ENCODE measurements around the gene C1R. TPM values are rescaled to one million over a fixed set of nuclear protein-coding genes. Genes with fewer than 3 reads are reported as not detected.
"Not testable (repeated sequence)": the region's sequence is repeated elsewhere in the genome, so short reads cannot be mapped to it uniquely, and the experiment has no call there.

Gene C1R
- total and polyA plus RNA-seq, 7 donors, result 32.4 to 70.9 (median 63.2) TPM

DNA sequence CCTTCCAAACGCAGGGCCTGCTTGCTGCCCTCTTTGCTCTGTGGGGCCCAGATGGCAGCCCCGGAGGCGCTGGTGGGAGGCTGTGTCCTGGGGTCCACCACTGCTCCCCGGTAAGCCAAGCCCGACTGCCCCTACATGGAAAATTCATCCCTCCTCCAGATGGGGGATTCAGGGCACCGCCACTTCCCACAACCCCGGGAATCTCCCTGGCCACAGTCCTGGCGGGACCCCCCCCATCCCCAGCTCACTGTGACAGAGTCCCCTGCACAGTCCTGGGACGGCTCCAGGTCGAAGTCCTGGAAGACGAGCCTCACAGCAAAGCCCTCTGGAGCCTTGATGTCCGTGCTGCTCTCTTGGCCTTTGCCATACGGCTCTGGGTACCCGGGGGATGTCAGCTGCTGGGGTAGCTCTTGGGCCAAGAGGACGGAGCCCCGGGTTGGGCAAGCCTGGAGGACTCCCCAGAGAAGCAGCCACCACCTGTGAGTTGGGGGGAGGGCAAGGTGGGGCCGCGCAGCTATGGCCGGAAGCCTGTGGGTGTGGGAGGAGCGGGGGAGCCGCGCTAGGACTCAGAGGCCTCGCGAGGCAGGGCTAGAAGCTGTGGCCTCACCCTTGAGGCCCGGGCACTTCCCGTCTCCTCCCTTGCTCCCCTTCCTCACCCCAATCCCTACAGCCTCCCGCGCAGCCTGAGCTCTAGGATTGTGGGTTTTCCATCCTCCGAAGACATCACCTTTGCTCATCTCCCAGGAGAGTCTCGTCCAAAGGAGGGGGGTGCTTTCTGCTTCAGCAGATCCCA is 16.0 kb upstream of the C1R start:
- Histone ChIP-seq H3K27ac (peak overlapping the region; percentile 80), H3K27me3 (ENCODE audit: insufficient read depth in 3 of 3, low read length in 2 of 3) (no peaks in the 10 kb centered on the region), H3K36me3 (ENCODE audit: insufficient read depth in 1 of 2, low read depth in 1 of 2) (peaks cover 0 to 18% of the 10 kb centered on the region in 2 donors), H3K9me3 (no peaks in the 10 kb centered on the region), H3K4me3 (peak overlapping the region; percentile 75), H3K4me1 (peaks cover 11% of the 10 kb centered on the region)
- 14 to 31% (median 17%) methylated on average over 26 to 30 of the region's 30 CpGs for WGBS, 3 donors
- ATAC-seq (peak; percentile 76 to 81 (median 79)), DNase-seq (peak; percentile 83 to 91)
- TF ChIP-seq, protein P1, sequence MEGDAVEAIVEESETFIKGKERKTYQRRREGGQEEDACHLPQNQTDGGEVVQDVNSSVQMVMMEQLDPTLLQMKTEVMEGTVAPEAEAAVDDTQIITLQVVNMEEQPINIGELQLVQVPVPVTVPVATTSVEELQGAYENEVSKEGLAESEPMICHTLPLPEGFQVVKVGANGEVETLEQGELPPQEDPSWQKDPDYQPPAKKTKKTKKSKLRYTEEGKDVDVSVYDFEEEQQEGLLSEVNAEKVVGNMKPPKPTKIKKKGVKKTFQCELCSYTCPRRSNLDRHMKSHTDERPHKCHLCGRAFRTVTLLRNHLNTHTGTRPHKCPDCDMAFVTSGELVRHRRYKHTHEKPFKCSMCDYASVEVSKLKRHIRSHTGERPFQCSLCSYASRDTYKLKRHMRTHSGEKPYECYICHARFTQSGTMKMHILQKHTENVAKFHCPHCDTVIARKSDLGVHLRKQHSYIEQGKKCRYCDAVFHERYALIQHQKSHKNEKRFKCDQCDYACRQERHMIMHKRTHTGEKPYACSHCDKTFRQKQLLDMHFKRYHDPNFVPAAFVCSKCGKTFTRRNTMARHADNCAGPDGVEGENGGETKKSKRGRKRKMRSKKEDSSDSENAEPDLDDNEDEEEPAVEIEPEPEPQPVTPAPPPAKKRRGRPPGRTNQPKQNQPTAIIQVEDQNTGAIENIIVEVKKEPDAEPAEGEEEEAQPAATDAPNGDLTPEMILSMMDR (IDR thresholded peaks at IDR 0.05), result no peak
- intact Hi-C loops (cut with DNase I), result no loop called here

DNA sequence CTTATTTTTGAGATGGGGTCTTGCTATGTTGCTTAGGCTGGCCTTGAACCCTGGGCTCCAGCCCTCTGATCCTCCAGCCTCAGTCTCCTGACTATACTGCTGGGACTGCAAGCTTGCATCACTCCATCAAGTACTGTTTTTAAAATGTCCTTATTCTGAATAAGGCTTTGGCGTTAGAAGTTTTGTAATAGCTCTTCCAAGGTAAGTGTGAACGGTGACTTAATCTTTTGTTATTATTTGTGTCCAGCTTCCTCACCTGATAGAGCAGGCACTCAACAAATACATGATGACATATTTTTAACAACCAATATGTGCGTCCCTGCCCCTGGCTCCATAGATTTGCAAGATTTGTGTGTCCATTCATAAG is 15.4 kb upstream of the C1R start:
- Histone ChIP-seq H3K27ac (peak overlapping the region; percentile 80), H3K4me3 (peak overlapping the region; percentile 75), H3K36me3 (ENCODE audit: insufficient read depth in 1 of 2, low read depth in 1 of 2) (peaks cover 0 to 20% of the 10 kb centered on the region in 2 donors), H3K9me3 (no peaks in the 10 kb centered on the region), H3K27me3 (ENCODE audit: insufficient read depth in 3 of 3, low read length in 2 of 3) (no peaks in the 10 kb centered on the region), H3K4me1 (peaks cover 5% of the 10 kb centered on the region)
- intact Hi-C loops (cut with DNase I), result no loop called here
- WGBS, 3 donors, result 65 to 76% (median 69%) methylated on average over 3 of the region's 3 CpGs
- ATAC-seq (peak in 1 of 4 donors; percentile 2), DNase-seq (no peak)
- TF ChIP-seq, protein P1 (IDR thresholded peaks at IDR 0.05), result no peak

DNA sequence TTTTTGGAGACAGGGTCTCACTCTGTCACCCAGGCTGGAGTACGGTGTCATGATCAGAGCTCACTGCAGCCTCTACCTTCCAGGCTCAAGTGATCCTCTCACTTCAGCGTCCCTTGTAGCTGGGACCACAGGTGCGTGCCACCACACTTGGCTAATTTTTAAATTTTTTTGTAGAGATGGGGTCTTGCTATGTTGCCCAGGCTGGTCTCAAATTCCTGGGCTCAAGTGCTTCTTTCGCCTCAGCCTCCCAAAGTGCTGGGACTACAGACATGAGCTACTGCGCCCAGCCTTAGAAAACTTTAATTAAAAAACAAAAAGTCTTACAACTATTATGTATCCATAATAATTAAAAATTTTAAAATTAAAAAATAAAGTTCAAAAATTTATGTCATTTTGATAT is 14.9 kb upstream of the C1R start:
- peak overlapping the region; percentile 80 for H3K27ac ChIP-seq
- H3K4me1 ChIP-seq, result not testable (repeated sequence)

DNA sequence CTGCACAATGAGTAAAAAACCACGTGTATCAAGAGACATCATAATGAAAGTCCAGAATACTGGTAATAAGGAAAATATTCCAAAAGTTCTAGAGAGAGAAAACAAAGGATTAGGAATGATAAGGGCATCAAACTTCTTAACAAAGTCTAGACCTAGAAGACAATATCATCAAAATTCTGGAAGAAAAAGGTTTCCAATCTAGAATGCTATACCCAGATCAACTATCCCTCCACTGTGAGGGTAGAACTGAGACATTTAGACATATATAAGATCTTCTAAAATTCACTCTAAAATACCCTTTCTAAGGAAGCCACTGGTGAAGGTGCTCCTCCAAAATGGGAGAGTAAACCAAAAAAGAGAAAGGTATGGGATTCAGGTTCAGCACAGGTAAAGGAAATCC is 13.8 kb upstream of the C1R start:
- no peaks in the 10 kb centered on the region for H3K27me3 ChIP-seq (ENCODE audit: insufficient read depth in 3 of 3, low read length in 2 of 3)
- no peak overlapping the region for H3K27ac ChIP-seq
- H3K36me3 ChIP-seq (ENCODE audit: insufficient read depth in 1 of 2, low read depth in 1 of 2), result peaks cover 0 to 30% of the 10 kb centered on the region in 2 donors
- intact Hi-C loops (cut with DNase I), result no loop called here
- no peaks in the 10 kb centered on the region for H3K9me3 ChIP-seq
- peaks cover 4% of the 10 kb centered on the region for H3K4me1 ChIP-seq
- DNase-seq (no peak), ATAC-seq (no peak)
- H3K4me3 ChIP-seq, result no peak overlapping the region
- 83 to 91% (median 85%) methylated on average over 1 of the region's 1 CpG for WGBS, 3 donors
- TF ChIP-seq, protein P1 (IDR thresholded peaks at IDR 0.05), result no peak

More for the DNA sequence above, 14.9 kb upstream of the C1R start:
- 97 to 98% (median 98%) methylated on average over 5 of the region's 5 CpGs for WGBS, 3 donors
- intact Hi-C loops (cut with DNase I); ATAC-seq; DNase-seq; H3K27me3 ChIP-seq (ENCODE audit: insufficient read depth in 3 of 3, low read length in 2 of 3); H3K9me3 ChIP-seq: not testable (repeated sequence)
- peaks cover 0 to 22% of the 10 kb centered on the region in 2 donors for H3K36me3 ChIP-seq (ENCODE audit: insufficient read depth in 1 of 2, low read depth in 1 of 2)
- H3K4me3 ChIP-seq, result peak overlapping the region; percentile 75

DNA sequence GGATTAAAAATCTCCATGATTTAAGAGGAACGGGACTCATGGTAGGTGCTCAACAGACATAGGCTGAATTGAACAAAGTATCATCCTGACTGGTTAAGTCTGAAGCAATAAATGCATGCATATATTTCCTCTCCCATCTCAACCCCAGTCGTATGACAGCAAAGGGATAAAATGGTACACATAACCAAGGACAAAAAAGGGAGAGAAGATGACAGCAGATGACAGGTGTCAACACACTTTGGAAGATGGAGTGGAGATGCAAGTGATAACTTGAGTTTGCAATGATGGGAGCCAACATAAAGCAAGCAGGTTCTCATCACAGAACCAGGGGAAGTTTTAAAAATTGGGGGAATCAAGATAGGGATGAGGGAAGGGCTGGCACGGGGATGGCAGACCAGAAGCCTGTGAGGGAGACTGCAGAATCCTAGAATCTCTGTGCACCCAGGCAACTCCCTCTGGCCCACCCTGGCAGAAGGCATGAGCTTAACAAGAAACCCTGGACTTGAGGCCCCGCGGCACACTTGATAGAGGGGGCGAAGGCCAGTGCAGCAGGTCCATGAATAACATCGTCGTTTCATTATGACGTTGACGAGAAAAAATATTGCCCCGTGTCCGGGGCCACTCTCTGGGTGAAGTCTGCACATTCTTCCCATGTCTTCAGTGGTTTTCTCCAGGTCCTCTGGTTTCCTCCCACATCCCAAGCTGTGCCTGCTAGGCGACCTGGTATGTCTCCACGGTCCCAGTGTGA is 11.8 kb upstream of the C1R start:
- no peak for ATAC-seq
- peaks cover 0 to 42% of the 10 kb centered on the region in 2 donors for H3K36me3 ChIP-seq (ENCODE audit: insufficient read depth in 1 of 2, low read depth in 1 of 2)

More for the DNA sequence above, 11.8 kb upstream of the C1R start:
- intact Hi-C loops (cut with DNase I), result no loop called here
- no peaks in the 10 kb centered on the region for H3K9me3 ChIP-seq
- no peaks in the 10 kb centered on the region for H3K27me3 ChIP-seq (ENCODE audit: insufficient read depth in 3 of 3, low read length in 2 of 3)
- no peak overlapping the region for H3K4me3 ChIP-seq
- TF ChIP-seq, protein P1 (IDR thresholded peaks at IDR 0.05), result no peak
- H3K27ac ChIP-seq, result no peak overlapping the region
- H3K4me1 ChIP-seq, result peaks cover 4% of the 10 kb centered on the region
- DNase-seq, result no peak
- WGBS, 3 donors, result 87 to 91% (median 89%) methylated on average over 14 of the region's 14 CpGs

All from psoas muscle (tissue), 8 donors.